Hippocampal formation (tissue), 2 donors: ENCODE data around the gene ANKRD31.
"Not testable (repeated sequence)": the region's sequence is repeated elsewhere in the genome, so short reads cannot be mapped to it uniquely, and the experiment has no call there.

Experiments used
- DNase-seq, 2 donors: peaks; one replicate each; lab custom pipeline; 2025; lab: John Stamatoyannopoulos, UW

ANKRD31 gene, protein sequence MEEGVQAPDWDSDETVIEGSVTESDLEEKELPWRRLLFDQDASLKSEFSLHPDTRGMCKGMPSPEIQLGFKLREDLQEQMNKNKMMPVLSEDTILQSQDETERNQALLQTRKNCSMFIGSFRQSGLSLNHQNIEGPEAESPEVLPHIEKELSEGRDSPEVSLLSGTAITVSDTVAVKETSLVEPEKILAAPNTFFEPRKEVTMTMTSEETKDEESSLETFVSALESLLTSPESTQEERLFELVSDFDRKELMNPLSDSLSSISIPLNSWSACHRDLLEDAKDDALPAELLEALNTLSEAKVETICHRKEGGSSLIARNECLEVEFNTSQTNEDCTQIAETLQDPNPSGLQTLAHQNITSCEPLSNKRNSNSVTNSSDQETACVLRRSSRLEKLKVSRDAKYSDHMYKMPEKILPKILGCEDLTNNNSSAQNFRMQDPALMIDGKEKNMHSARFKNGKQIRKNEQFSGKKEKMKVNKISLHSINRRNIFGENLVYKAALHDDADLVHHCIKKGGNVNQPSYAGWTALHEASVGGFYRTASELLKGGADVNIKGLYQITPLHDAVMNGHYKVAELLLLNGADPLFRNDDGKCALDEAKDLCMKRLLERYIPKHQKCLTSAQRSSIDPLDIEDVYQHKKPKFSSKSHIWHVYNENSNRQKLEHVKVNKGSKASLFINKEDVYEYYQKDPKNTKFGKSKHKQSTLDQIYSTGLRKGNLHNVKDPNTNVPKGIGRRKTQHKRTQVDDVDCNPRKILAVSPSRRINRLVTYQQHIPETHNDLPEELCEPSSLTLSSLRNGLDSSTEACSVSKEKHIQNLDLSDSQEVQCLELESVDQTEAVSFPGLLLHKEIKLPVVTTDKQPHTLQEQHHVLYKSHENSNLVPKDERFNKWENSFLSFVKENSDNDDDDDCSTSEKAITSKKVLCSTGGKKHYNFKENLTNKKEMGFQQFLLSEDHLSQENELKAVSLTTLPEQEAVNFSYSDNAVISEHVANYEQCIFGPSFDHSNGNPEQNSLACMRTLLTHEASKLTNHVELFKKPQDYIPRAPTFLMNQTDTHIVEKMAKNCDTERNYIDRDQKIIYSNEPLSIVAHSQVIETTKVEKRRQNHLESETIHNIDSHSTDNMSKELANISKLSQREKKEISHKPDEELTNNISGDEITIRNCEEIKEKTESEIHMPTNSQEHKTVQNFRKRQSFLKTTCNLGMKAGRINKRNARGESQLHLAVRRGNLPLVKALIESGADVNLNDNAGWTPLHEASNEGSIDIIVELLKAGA (N-terminal part only)

DNA sequence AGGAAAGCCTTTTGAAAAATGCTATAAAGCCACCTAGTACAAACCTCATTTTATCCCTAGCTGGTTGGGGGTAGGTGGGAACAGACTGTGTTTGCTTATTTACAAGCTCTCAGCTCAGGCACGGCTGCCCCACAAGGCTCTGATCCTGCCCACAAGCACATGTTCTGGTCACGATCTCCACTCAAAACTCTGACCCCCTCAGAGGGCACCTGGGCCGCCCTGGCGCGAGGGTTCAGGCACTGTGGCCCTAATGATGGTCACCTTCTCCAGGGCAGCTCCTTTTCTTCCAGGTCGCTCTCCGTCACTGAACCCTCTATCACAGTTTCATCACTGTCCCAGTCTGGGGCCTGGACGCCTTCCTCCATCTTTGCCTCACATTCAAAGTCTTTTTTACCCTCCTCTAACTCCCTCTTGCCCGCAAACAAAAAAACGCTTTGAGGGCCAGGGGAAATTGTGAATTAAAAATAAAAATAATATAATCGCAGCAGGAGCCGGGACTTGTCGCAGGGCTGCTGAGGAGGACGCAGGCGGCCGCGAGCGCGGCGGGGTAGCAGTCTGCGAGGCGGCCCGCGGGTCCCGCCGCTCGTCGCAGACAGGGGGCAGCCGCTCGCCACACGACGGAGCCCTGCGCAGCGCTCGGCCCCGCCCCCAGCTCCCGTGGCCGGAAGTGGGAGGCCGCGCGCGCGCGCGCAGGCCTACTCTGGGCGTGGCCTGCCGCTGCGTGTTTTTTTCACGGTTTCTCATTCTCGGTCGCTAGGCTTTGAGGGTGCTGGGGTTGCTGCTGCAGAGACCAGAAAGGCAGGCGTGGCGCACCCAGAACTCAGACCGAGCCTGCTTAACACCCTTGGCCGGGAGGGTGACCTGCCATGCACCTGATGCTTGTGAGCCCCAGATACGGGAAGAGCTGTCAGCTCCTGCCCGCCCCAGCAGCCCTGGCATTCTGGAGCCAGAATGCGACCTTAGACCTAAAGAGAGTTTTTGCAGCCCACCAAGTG lies at the start of gene ANKRD31:
TSS of gene ANKRD31 (minus strand) at position 557 of the 995 bp plus-strand sequence. CDS start at position 365, 192 bp downstream.
- peak; percentile 79 to 80 for DNase-seq

DNA sequence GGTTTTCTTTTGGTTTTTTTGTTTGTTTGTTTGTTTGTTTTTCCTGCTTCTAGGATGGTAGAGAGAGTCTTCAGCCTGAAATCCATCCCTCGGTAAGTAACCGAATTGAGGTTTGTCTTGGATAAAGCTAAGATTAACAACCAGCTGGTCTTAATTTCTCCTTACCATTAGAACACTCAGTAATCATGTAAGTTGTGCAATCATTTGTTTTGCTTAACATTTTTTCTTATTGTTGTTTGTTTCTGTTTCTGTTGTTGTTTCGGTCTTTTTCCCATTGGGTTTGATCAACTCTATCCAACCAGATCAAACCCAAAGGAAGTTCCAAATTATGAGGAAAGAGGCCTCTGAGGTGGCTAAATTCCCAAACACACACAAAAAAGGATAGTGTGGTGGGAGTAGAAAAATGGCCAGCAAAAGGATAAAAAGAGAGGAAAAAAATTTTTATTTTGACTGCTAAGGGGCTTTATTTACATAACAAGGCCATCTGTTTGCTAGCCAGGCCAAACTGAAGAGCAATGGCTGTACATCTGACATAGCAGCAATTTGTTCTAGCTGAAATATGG lies 49.6 kb upstream of the ANKRD31 start:
- DNase-seq, result no peak

DNA sequence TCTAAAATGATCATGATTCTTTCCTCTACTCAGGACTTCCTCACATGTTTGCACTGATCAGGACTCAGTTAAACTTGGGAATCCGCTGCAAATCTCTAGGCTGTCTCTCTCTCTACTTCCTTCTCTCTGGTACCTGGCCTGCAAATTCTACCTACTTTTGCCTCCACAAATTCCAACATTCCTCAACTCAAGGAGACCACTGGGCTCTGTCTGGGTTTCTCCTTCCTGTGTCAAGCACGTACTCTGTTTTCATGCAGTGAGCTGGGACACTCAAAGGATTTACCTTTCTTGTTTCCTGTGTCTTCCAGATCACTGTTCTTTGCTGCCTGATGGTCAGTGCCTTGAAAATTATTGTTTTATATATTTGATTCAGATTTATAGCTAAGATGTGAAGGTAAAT lies 45.9 kb upstream of the ANKRD31 start:
- DNase-seq, result no peak

DNA sequence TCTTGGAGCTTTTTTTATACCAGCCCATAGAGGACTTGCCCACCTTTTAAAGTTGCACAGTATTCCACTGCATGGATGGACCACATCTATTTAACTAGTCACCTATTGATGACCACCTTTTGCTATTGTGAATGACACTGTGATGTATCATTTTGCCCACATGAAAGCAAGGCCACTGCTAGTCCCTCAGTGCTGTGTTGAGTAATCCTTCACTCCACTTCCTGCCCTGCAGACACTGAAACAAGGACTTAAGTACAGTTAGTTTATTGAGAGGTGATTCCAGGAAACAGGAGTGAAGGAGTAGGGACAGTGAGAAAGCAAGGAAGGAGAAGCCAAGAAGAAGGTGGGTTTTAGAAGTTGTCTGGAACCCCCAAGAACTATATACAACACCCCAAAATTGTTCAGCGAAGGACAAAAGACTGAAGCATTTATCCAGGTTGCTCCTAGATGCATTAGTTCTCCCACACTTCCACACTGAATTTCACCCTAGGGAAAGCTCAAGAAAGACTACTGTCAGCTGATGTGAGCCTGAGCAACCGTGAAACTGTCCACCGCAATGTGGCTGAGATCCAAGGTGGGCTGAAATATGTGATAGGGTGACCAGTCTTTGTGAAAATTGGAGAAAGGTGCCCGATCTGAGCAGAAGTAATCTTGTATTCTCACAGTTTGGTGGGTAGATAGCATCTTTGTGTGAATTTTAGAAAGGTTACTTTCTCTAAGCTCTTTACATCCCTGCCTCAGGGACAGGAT lies 45.2 kb upstream of the ANKRD31 start:
- no peak for DNase-seq

DNA sequence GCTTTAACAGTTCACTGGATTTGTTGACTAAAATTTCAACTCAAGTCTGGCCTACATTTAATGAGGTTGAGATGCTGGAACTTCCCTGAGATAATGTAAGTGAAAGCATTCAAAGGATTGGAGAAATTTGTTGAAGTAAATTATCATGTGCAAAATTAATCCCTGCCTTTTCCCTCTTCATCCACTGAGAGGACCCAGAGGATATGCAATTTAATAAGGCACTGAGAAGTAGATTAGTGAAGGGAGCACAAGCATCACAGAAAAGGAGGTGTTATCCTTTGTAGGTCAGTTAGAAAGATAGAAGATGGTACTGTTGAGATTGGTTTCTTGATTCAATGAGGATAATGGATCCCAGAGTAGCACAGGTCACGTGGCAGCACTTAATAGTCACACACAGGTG lies 42.6 kb upstream of the ANKRD31 start:
- DNase-seq, result no peak

DNA sequence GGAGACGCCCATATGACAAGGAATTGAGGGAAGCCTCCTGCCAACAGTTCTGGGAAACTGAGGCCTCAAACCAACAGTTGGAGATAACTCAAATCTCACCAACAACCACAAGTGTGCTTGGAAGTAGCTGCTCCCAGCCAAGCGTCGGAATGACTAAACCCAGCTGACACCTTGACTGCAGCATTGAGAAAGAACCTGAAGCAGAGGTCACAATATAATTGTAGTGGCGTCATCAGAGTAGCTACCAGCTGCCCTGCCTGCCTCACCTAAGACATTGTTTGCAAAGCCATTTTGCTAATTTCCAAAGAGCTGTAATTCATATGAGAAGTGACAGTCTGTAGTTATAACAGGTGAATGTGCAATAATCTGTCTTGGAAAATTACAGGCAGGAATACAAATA lies 40.8 kb upstream of the ANKRD31 start:
- DNase-seq, result no peak

DNA sequence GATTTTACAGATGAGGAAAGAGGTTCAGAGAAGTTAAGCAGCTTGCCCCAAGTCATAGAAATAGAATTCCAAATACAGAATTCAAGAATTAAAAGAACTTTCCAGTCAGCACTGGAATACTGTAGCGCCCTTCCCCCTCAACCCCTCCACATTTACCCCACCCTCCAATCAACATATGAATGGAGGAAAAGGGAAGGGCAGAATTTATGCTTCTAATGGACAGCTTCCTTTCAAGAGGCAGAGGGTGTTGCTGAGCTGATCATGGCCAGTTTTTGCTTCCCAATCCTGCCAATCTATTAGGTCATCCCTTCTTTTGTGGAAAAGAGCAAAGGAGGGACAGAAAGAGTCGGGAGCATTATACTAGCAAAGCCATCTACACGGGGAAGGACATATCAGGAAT lies 39.1 kb upstream of the ANKRD31 start:
- no peak for DNase-seq

DNA sequence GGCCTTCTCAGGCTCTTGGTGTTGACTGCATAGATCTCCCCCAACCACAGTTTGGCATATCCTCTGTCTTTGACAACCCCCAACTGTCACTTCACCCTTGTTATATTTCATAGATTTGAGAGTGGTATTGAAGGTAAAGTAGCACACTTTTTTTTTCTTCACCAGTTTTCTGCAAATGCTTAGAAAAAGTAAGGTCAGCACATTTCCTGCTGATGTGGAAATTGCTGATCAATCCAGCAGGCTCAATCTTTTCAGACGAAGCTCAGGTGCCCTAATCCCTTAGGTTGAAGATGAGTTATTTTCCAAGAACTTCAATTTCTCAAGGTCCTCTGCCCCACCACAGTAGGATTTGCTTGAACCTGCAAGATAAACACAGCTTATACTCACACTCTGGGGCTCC lies 38.5 kb upstream of the ANKRD31 start:
- DNase-seq, result no peak

DNA sequence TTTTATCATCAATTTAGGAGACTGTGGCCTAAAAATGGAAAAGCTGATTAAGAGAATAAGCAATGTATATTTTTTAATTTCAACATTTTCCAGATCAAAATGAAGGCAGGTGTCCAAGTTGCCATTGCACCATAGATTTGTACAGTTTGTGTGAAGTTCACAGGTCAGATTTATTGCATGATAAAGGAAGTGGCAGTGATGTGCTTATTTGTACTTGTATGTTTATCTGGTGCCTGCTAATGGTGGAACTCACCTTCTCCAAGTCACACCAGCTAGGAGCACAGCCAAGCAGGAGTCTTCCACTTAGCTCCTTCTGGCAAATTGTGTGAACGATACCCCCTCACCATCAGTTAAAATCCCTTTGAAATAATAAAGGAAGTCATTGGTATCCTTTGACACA lies 37.8 kb upstream of the ANKRD31 start:
- DNase-seq, result no peak

DNA sequence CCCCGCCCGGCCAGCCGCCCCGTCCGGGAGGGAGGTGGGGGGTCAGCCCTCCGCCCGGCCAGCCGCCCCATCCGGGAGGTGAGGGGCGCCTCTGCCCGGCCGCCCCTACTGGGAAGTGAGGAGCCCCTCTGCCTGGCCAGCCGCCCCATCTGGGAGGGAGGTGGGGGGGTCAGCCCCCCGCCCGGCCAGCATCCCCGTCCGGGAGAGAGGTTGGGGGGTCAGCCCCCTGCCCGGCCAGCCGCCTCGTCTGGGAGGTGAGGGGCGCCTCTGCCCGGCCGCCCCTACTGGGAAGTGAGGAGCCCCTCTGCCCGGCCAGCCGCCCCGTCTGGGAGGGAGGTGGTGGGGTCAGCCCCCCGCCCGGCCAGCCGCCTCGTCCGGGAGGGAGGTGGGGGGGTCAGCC lies 33.9 kb upstream of the ANKRD31 start:
- DNase-seq, result not testable (repeated sequence)

DNA sequence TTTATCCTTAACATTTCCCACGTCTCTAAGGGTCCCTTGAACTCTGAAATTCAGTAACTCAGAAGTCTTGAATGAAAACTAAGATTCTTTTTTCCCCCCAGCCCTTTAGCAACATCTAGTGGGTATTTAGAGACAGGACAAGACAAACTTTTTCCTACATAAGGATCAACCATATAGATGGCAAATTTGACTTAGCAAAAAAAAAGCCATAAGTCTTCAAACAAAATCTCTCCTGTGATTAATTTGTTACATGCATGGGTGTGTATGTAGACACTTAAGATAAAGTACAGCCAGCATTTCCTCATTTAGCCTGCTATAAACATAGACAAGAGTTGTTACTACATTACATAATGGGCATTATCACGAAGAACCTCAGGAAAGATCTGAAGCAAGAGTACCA lies 29.1 kb upstream of the ANKRD31 start:
- peak in 1 of 2 donors; percentile 16 for DNase-seq

DNA sequence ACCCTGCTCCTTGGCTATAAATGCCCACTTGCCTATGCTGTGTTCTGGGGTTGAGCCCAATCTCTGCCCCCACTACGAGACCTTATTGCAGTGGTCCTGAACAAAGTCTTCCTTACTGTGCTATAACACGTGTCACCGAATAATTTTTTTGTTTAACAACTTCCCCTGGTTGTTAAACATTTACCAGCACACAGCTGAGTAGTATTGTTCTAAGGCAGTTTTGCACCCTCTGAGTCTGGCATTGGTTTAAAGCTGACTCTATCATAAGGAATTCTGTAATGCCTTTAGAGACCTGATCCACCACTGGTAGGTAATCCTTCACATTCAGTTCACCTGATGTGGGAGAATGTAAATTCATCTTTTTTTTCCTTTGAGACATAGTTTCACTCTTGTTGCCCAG lies 25.6 kb upstream of the ANKRD31 start:
- DNase-seq, result no peak

DNA sequence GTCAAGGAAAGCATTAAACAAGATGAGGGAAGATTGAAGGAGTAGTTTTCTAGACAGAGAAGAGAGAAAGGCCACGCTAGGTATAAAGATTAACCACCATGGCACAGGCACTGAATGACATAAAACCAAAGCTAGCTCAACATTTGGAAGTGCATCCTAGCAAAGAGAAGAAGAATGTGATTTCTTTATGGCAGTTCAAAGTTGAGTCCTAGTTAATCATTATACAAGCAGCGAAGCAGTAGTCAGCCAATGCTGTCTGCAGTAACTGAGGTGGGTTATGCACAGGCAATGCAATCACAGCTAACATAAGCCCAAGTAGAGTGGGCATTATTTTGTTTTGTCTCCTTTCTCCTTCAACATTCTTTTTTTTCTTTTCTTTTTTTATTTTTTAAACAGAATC lies 24.0 kb upstream of the ANKRD31 start:
- DNase-seq, result no peak

DNA sequence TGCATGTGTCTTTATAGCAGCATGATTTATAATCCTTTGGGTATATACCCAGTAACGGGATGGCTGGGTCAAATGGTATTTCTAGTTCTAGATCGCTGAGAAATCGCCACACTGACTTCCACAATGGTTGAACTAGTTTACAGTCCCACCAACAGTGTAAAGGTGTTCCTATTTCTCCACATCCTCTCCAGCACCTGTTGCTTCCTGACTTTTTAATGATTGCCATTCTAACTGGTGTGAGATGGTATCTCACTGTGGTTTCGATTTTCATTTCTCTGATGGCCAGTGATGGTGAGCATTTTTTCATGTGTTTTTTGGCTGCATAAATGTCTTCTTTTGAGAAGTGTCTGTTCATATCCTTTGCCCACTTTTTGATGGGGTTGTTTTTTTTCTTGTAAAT lies 13.8 kb upstream of the ANKRD31 start:
- not testable (repeated sequence) for DNase-seq

DNA sequence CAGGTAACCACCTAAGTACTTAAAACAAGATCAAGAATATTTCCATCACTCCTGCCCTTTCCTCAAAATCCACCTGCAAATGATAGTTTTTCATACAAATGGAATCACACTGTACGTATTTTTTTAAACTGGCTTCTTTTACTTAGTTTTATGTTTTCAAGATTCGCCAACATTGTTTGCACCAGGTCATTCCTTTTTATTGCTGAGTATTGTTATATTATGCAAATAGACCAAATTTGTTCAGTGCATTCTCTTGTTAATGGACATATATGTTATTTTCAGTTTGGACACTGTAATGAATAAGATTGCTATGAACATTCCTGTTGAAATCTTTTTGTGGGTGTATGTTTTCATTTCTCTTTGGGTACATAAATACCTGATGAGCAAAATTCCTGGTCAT lies 8.3 kb upstream of the ANKRD31 start:
- no peak for DNase-seq

DNA sequence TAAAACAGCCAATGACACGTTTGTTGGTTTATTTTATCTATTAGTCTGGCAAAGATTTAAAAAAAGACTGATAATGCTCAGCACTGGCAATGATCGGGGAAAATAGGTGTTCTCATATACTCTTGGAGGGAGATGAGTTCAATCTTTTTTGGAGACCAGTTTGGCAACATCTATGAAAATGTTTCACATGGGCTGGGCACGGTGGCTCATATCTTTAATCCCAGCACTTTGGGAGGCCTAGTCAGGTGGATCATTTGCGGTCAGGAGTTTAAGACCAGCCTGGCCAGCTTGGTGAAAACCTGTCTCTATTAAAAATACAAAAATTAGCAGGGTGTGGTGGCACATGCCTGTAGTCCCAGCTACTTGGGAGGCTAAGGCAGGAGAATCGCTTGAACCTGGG lies 6.8 kb upstream of the ANKRD31 start:
- no peak for DNase-seq

DNA sequence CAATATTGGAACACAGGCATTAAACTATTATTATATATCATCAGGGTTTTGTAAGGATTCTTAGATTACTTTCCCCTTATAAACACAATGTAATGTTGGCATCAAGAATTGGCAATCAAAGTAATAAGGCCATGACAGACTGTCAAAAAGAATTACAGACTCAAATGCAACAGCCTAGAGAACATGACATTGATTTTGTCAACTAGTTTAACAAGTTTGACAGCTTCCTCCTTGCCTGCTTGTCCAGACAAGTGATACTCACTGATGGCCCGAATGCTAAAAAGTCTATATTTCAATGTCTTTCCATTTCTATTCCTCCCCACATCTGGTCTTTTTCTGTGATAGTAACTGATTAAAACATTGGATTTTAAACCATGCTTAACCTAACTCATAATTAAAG lies 6.4 kb upstream of the ANKRD31 start:
- DNase-seq, result no peak

DNA sequence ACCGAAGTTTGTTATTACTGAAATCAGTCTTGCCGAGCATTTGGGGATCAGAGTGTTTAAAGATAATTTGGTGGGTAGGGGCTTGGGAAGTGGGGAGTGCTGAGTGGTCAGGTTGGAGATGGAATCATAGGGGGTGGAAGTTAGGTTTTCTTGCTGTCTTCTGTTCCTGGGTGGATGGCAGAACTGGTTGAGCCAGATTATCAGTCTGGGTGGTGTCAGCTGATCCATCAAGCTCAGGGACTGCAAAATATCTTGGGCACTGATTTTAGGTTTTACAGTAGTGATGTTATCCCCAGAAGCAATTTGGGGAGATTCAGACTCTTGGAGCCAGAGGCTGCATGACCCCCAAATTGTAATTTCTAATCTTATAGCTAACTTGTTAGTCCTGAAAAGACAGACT lies 5.4 kb upstream of the ANKRD31 start:
- DNase-seq, result no peak

DNA sequence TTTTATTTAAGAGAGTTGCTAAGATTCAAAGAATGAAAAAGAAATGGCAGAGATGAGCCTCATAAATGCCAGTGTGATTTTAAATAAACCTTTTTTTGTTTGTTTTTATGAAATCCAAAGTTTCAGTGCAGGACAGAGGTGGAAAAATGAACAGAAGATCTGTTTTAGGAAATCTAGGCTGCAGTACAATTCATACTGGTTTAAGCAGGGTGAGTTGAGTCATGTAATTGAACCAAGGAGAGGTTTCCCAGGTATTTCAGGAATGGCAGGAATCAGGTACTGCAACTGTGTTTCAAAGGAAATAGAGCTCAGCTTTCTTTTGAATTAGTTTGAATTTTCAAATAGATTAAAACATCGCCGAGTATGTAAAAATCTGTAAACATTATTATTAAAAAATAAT lies 3.0 kb upstream of the ANKRD31 start:
- no peak for DNase-seq

DNA sequence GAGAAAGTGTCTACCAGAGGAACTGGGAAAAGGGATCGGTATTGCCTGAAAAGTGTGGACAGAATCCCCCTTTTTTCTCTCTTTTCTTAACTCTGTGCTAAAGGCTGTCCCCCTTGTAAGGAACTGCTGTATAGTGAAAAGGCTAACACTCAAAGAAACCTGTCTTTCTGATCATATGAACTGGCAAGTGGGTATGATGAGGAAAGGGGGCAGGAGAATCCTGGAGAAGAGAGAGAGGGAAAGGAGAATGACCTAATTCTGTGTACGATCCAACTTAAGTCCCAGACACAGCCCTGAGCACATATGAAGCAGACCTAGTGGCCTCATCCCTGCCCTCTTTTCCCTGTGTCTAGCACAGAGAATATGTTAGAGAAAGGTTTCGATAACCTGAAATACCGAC lies 967 bp downstream of the ANKRD31 start:
- no peak for DNase-seq
